ENCODE results near the gene METTL26.

- TF ChIP-seq CTCF (IDR thresholded peaks at IDR 0.05; ENCODE audit: low read depth, low read length), result peak; percentile 20
- no peak for TF ChIP-seq EZH2phosphoT487 (IDR thresholded peaks at IDR 0.05; ENCODE audit: low read depth)
Observed at GRCh38 chr16:658679-659571, 22.8 kb upstream of the METTL26 start.
